Inferior parietal cortex (tissue), 1 donor: Measurements from ENCODE around the gene PLEKHH3.
A peak's percentile ranks its signal among the peaks of the same experiment; 100 is the strongest.

Experiments used
- DNase-seq: peaks from one replicate; pipeline ENCODE4 v3.0.0-alpha.2; 2016; ENCODE audit errors: extremely low spot score

Gene PLEKHH3

DNA sequence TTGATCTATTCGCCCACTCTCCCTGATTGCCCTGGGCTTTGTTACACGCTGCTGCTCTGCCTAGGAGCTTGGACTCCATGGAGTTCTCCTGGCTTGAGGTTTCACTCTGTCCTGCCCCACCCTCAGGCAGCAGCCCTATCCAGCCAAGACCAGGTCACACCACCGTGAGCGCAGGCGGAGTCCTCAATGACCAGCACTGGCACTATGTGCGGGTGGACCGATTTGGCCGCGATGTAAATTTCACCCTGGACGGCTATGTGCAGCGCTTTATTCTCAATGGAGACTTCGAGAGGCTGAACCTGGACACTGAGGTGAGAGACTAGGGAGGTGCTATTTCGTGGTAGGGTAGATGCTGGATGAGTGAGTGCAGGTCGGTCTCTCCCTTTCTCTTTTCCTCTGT lies 9.0 kb upstream of the PLEKHH3 start:
- DNase-seq: no peak

GRCh38 chr17:42684929-42685556 lies 8.2 kb upstream of the PLEKHH3 start:
- no peak for DNase-seq

- no peak for DNase-seq
Observed at GRCh38 chr17:42683407-42684034, 6.7 kb upstream of the PLEKHH3 start.

DNA sequence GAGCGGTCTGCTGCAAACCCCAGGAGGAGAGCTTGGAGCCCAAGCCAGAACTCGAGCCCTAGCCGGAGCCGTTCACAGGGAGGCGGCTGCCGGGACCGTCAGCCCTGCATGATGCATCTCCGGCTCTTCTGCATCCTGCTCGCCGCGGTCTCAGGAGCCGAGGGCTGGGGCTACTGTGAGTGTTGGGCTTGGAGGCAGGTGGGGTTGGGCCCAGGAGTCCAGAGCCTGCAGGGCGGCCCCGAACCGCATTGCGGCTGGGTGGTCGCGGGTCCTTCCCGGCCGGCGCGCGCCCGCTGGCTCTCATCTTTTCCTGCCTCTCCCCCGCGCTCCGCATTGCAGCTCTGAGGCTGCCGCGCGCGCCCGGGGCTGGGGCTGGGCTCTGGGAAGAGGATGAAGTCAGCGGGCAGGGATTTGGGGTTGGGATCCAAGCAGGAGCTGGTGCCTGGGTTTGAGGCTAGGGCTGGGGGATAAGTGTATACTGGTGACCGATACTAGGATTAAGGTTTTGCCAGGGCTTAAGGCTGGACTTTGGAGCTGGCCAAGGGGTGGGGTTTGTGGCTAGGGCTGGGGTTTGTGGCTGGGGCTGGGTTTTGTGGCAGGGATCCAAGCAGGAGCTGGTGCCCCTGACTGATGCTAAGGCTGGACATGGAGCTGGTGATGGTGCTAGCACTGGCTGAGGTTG lies 6.1 kb upstream of the PLEKHH3 start:
- no peak for DNase-seq

- no peak for DNase-seq
Observed at GRCh38 chr17:42681976-42682721, 5.4 kb upstream of the PLEKHH3 start, which contains the start of gene CNTNAP1. Gene CNTNAP1, plus strand, starts transcription at chr17:42682531. Its CDS starts 299 bp downstream, at chr17:42682830.

GRCh38 chr17:42680331-42680808 lies 3.6 kb upstream of the PLEKHH3 start:
- no peak for DNase-seq

DNA sequence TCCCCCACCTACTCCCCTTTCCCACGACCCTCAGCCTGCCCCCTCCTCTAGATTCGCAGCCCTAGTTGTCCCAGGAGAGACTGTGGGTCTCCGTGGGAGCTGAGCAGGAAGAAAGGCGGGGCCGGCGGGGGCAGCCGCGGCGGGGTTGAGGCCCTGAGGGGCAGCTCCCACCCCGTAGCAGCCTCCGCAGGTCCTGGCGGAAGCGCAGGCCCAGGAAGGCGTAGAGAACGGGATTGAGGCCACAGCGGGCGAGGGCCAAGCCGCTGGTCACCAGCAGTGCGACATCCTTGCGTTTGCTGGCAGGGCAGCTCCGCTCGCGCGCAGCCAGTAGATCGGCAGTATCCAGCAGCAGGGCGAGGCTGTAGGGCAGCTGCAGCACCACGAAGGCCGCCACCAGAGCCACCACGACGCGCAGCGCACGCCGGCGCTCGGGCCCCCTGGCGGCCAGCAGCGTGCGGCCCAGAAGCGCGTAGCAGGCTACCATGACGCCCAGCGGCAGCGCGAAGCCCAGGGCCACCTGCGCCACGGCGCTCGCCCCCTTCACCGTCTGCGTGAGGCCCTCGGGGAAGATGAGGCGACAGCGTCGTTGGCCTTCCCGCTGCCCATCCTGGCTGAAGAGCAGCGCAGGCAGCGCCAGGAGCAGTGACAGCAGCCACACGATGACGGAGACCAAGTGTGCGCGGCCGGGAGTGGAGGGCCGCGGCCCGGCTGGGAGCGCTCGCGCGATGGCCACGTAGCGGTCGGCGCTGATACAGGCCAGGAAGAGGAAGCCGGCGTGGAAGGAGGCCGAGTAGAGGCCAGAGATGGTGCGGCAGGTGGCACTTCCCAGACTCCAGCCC lies 2.9 kb upstream of the PLEKHH3 start:
- no peak for DNase-seq

DNA sequence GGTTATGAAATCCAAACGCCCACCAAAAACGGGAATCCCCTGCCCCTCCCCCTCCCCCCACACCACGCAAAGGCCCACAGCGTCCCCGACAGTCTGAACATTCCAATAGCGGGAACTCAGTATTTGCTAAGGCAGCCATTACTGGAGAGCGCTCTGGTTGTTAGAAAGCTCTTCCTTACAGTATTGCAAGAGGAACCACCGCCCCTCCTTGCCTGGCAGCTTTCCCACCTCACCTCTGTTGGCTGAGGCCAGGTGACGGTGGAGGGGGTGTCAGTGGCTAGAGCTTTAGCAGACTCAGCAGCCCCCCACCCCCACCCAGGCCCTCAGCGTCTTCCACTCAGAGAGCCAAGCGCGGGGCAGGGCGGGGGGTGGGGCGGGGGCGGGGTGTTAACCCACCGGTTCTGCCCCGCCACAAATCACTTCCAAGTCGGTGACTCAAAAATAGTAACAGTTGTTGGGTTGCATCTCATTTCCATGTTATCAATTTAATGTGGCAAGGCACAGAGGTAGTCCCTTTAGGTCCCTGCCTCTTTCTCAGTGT lies 2.2 kb upstream of the PLEKHH3 start:
- DNase-seq: no peak

GRCh38 chr17:42677921-42678781 lies 1.4 kb upstream of the PLEKHH3 start:
- peak; percentile 81 for DNase-seq

DNA sequence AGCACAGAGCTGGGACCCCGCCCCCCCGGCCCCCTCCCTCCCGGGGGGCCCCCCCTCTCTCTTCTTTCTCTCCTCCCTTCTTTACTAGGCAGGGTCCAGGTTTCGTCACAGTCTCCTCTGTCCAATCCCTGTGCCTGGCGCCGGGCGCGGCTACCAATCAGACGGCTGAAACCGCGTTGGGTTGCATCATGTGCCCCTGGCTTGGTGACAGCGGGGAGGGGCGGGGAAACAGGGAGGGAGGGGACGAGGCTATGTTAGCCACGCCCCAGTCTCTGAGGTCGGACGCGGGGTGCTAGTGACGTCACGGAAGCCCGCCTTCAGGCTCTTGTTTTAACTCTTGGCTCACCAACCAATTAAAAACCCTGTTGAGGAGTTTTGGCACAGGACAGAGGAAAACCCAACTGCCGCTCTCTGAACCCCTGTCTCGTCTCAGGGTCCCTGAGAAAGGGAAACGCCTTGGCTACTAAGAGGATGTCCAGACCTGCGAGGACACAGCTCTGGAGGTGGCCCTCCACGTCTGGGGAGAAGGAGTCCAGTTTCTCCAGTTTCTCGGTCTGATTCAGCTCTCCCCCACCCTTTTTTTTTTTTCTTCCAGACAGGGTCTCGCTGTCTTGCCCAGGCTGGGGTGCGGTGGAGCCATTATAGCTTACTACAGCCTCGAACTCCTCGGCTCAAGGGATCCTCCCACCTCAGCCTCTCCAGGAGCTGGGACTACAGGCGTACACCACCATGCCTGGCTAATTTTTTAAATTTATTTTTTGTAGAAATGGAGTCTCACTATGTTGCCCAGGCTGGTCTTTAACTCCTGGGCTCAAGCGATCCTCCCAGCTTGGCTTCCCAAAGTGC lies 441 bp upstream of the PLEKHH3 start:
- DNase-seq: peak; percentile 98

- no peak for DNase-seq
Observed at GRCh38 chr17:42675965-42676423, 800 bp downstream of the PLEKHH3 start.

- no peak for DNase-seq
Observed at GRCh38 chr17:42675348-42675964, 1.3 kb downstream of the PLEKHH3 start.

- no peak for DNase-seq
Observed at GRCh38 chr17:42674755-42675347, 1.9 kb downstream of the PLEKHH3 start.

- DNase-seq: no peak
Observed at GRCh38 chr17:42673885-42674754, 2.7 kb downstream of the PLEKHH3 start.

DNA sequence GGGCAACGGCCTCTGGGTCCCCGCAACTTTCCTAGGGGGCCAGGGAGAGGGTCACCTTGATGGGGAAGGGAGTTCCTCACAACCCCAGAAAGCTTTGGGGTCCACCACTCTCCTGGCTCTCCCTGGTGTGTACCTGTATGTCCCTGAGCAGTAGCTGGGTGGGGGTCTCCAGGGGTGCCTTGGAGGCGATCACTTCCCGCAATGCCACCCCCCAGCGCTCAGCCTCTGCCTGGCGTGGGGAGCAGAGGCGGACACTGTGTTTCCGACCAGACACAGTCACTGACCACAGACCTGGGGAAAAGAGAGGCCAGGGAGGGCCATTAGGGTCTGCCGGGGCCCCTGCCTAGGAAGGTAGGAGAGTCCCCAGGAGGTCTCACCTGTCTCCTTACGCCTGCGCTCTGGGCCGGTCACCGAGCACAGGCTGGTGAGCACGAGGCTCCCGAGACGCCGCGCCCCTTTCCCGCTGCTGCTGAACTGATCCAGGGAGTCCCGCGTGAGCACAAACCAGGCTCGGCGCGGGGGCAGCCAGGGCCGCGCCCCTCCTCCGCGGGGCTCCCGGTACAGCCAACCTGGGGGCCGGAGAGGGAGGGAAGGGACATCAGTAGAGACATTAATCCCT lies 3.4 kb downstream of the PLEKHH3 start:
- DNase-seq: no peak

DNA sequence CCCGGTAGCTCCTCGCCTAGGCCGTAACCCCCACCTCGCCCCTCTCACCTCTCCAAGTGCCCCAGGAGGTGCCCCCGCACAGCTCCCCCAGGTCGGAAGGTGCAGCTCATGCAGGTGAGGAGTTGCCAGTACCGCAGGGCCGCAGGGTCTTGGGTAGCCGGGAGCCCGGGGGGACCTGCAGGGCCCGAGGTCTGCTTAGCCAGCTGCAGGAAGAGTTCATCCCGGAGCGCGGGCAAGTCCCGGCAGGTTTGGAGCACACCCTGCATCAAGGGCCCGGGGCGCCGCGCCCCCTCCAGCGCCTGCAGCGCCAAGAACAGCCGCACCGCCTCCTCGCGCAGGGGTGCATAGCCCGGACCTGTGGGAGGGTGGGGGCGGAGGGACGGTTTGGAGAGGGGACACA lies 4.8 kb downstream of the PLEKHH3 start:
- DNase-seq: no peak
